GM19468 (cell line): ENCODE data around the gene TAF15.

Experiments used
- ATAC-seq: cut with Tn5 transposase; IDR thresholded peaks from one replicate; pipeline ENCODE4 v1.9.1; 2021; ENCODE audit warnings: mild to moderate bottlenecking, moderate library complexity, moderate number of reproducible peaks; ENCODE audit not compliant: unreplicated experiment; ENCODE audit errors: extremely low read depth

Gene TAF15

DNA sequence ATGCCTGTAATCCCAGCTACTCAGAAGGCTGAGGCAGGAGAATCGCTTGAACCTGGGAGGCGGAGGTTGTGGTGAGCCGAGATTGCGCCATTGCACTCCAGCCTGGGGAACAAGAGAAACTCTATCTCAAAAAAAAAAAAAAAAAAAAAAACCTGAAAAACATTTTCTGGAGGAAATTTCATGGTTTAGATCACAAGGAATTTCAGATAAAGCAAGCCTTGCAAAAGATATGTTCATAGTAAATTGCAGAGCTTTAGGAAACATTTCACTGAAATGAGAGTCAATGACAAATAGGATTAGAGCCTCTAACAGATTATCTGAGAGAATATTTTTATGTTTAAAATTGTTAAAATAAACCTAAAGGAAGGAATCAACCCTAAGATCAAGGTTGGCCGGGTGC is 3.2 kb downstream of the TAF15 start:
- ATAC-seq = no peak

DNA sequence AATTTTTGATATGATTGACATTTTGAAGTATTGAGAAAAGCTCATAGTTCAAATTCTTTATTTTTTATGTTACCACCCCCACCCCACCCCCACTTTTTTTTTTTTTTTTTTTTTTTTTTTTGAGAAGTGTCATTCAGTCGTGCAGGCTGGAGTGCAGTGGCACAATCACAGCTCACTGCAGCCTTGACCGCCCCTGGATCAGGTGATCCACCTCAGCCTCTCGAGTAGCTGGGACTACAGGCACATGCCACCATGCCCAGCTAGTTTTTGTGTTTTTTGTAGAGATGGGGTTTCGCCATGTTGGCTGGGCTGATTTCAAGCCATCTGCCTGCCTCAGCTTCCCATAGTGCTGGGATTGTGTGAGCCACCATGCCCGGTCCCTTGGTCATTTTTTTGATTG is 7.4 kb downstream of the TAF15 start:
- no peak for ATAC-seq

- no peak for ATAC-seq
Measured at GRCh38 chr17:35817196-35817595, 7.9 kb downstream of the TAF15 start.

DNA sequence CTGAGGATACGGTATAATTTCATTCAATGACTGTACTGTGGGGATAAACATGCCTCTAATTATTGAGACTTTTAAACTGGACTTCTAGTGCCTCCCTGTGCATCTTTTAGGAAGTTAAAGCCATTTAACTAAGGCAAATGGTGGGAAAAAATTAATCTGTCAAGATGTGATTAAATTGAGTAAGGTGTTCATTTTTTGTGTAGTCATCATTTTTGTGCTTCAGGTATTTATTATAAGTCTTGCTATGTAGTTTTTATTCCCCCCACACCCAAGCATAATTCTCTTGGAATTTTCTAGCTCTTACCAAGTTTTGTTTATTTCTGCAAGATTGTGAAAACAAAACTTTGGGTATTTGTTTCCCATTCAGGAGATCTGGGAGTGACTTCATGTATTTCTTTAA is 10.2 kb downstream of the TAF15 start:
- no peak for ATAC-seq

DNA sequence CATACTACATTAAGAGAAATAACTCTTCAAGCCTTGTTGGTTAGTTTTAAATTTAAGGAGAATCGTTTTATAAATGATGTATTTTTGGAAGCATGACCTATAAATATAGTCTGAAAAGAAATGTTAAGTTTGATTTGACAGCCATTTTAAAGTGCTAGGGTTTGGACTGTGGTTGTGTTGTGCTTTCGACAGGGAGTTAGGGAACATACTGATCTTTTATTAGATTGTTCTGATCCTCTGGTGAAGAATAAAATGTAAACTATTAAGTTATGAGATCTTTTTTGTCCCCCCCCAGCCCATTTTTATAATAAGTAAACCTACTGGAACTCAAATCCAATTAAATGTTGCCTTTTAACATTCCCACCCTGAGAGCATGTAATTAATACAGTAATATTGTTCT is 12.0 kb downstream of the TAF15 start:
- no peak for ATAC-seq

- ATAC-seq = no peak
Measured at GRCh38 chr17:35825206-35825605, 15.9 kb downstream of the TAF15 start.

DNA sequence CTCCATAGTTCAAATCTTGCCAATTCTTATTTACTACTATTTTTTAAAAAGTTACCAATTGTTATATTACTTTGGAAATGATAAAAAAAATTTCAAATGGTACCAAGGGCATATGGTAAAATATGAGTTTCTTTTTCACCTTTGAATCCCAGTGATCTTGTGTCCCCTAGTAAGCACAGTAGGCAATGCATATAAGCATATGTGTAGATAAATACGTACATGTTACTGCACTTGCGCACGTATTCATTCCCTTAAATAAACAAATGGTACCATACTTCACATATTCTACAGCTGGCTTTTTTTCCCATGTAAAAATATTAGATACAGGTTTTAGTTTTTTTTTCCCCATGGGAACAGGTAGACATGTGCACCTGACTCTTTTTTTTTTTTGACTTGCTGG is 31.8 kb downstream of the TAF15 start:
- no peak for ATAC-seq

DNA sequence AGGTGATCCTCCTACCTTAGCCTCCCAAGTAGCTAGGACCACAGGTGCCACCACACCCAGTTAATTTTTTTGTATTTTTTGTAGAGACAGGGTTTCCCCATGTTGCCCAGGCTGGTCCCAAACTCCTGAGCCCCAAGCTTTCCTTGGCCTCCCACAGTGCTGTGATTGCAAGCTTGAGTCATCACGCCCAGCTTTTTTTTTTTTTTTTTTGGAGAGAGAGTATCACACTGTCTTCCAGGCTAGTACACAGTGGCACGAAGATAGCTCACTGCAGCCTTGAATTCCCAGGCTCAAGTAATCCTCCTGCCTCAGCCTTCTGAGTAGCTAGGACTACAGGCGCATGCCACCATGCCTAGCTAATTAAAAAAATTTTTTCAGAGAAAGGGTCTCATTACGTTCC is 32.2 kb downstream of the TAF15 start:
- ATAC-seq = no peak

- no peak for ATAC-seq
Measured at GRCh38 chr17:35842239-35842638, 33.0 kb downstream of the TAF15 start.

- ATAC-seq = no peak
Measured at GRCh38 chr17:35843698-35844097, 34.4 kb downstream of the TAF15 start.

DNA sequence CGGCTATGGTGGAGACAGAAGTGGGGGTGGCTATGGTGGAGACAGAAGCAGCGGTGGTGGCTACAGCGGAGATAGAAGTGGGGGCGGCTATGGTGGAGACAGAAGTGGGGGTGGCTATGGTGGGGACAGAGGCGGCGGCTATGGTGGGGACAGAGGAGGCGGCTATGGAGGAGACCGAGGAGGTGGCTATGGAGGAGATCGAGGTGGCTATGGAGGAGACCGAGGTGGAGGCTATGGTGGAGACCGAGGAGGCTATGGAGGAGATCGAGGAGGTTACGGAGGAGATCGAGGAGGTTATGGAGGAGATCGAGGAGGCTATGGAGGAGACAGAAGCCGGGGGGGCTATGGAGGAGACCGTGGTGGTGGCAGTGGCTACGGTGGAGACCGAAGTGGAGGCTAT is 35.3 kb downstream of the TAF15 start:
- no peak for ATAC-seq

DNA sequence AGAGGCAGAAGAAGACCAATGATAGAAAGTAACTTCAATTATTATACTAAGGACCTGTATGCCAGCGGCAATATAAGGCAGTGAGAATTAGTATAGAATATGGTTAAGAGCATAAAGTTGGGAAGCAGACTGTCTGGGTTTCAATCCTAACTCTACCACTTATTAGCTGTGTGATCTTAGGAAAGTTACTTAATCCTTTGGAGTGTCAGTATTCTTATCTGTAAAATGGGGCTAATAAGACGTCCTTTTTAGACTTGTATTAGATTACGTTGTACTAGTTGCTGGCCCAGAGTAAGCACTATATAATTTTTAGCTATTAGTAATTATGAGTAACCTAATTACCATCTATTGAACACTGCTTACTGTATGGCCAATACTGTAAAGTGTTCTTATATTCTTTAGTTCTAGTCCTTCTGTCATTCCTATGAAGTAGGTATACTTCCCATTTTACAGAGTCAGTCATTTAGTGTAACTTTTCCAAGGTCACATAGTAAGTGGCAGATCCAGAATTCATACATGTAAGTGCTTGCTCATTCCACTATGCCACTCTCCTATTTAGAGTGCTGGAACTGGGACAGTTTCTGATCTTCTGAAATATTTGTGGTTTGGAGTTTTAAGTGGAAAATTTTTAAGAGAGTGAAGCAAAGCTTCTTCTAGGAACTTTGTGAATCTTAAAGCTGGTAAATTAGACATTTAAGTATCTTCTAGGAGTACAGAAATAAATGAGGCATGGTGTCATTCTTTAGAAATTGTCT is 36.9 kb downstream of the TAF15 start:
- ATAC-seq = no peak

DNA sequence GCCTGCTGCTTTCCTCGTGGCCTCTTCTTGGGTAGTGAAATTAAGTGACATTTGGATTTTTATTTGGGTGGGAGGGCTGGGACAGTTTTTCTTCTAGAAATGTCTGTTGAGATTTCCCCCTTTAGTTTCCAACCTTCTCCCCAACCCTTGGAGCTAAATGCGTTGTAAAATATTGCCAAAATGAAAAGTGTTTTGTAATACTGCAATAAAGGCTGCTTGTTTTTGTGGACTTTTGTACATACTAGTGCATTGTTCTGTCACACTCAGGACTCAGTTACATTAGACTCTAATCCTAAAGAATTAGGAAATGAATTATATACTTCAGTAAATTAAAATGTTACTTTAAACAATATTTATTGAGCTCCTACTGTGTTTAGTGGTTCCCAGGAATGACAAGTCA is 37.7 kb downstream of the TAF15 start:
- no peak for ATAC-seq

DNA sequence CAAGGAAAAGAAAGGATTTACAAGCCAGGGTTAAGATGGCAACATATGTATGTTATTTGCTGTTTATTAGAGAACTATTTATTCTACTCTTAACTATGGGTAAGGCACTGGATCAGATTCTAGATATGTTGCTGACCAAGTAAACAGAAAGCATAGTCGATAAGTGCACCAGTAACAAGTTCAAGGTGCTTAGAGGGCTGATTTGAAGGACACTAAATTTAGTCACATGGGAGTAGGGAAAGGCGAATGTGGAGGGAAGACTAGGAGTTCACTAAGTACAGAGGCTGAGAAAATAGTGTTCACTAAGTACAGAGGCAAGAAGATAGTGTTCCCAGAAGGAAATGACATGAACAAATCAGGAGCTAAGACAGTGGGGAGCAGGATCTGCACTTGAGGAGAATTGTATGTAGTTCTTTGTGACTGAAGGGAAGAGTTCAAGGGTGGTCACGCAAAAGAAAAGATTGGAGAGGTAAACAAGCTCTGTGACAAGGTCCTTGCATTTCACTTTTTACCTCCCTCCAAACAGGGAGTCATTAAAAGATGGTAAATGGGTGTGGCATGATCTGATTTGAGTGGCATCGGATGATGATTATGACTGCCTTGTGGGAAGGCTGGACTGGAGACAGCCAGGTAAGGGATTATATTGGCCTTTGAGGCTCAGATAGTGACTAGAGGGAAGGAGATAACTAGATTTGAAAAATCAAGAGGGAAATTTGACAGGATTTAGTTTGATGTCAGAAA is 38.5 kb downstream of the TAF15 start:
- no peak for ATAC-seq

DNA sequence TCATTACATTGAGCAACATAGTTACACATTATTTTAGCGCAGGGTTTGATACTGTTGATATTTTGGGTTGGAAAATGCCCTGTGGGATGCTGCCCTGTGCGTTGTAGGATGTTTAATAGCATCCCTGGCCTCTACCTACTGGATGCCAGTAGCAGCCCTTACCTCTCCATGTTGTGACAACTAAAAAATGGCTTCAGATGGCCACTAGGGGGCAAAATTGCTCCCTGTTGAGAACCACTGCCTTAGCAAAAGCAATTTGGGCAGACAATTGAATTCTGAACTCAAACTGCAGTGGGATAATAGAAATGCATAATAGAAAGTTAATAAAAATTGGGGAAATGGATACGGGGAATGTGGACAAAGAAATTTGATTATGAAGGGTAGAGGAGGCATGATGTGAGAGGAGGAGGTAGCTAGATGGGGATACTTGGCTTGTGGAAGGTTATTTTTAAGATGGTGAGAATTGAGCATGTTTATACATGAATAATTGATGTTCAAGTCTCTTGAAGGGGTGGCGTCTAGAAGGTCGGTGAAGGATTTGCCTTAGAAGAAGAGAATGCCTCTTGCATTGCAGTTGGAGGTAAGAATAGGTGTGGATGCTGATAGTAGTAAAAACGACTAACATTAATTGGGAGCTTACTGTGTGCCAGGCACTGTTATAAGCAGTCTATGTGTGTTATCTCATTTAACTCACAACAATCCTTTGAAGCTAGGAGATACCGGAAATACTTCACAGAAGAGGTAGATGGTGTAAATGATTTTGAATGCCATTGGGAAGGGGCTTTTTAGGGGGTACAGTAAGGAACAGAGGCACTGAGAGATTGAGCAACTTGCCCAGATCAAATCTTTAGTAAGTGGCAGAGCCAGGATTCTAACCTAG is 40.4 kb downstream of the TAF15 start:
- ATAC-seq = no peak

DNA sequence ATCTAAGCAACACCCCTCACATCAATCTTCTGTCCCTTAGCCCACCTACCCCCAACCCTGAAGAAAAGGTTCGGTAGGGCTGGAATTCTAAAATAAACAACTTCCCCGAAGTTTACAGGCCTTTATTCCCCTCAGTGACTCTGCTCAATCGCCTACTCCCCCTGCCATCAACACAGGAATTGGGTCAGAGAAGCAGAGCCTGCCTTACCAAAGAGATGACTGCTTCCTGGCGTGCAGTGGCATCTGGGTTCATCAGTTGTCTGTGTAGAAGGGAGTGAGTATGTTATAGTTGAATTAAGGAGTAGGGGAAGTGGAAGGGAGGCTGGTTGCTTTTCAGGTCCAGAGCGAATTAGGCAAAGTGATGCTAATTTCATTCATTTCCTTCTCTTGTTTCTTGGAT is 46.7 kb downstream of the TAF15 start:
- no peak for ATAC-seq

DNA sequence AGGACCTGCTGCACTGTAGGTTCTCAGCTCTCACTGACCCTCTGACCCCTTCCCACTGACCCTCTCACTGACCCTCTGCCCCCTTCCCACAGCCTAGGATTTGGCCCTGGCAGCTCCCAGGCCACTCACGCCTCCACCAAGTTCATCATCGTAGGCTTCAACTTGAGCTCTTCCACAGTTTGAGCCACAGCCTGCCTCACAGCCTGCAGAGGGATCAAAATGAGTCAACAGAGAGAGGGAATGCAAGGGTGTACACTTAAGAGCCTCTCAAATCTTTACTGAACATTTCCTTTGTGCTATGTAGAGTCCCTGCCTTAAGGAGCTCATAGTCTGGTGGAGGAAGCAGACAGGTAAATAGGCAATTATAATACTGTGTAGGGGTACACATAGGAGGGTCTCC is 47.3 kb downstream of the TAF15 start:
- ATAC-seq = no peak

GRCh38 chr17:35864853-35865252 is 55.6 kb downstream of the TAF15 start:
- no peak for ATAC-seq

- no peak for ATAC-seq
Measured at GRCh38 chr17:35865412-35866340, 56.4 kb downstream of the TAF15 start.
